ENCODE data around the gene ATG2A.

ATG2A gene

DNA sequence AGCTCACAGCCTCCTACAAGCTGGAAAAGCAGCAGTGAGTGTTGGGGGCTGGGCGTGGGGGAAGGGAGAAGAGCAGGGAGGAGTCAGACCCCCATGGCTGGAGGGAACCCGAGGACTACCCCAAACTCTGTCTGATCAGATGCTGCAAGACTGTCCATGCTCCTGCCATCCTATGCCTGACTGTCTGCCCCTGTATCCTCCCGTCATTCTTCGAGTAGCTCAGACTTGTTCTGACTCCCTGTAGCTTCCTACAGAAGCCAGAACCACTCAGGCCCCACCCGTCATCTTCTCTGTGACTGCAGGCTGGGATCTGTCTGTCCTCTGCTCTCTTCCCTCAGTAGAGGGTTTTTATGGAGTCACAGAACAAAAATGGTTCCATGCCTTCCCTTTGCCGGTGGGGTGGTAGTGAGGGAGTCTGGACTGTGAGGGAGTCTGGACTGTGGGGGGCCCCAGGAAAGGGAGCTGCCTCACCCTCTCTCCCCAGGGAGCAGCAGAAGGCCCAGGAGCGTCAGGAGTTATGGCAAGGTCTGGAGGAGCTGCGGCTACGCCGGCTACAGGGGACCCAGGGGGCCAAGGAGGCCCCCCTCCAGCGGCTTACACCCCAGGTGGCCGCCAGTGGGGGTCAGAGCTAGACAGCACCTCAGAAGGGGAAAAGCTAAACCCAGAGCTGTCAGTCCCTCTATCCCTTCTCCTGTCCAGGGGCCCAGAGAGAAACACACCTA, 16.4 kb upstream of the ATG2A start:
- DNase-seq (ENCODE audit: extremely low spot score): no peak
- CTCF ChIA-PET: interaction anchor here (0.8 to 1.7 kb wide), 3 partner anchors 40 to 89 kb away, joined by 3 to 5 read pairs (median 3); partner anchors contain the start of genes ARL2 and CDC42BPG
- POLR2A ChIA-PET: interaction anchor here (0.5 kb wide), 1 partner anchor 210 kb away, joined by 4 read pairs; the partner anchor contains the start of gene NRXN2

DNA sequence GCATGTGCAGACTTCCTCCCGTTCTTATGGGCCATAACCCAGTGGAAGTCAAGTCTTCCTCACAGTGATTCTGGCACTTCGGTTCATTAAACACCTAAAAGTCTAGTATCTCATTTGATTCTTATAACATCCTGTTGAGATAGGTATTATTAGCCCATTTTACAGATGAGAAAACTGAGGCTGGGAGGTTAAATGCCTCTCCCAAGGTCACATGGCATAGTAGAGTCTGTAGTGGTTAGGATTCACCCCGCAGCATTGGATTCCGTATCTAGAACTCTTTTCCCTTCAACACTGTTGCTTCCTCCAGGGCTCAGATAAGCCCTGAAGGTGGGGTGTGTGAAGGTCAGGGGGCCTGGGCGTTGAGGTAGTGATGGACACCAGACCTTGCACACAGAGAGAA, 15.3 kb upstream of the ATG2A start:
- TF ChIP-seq, protein P1, sequence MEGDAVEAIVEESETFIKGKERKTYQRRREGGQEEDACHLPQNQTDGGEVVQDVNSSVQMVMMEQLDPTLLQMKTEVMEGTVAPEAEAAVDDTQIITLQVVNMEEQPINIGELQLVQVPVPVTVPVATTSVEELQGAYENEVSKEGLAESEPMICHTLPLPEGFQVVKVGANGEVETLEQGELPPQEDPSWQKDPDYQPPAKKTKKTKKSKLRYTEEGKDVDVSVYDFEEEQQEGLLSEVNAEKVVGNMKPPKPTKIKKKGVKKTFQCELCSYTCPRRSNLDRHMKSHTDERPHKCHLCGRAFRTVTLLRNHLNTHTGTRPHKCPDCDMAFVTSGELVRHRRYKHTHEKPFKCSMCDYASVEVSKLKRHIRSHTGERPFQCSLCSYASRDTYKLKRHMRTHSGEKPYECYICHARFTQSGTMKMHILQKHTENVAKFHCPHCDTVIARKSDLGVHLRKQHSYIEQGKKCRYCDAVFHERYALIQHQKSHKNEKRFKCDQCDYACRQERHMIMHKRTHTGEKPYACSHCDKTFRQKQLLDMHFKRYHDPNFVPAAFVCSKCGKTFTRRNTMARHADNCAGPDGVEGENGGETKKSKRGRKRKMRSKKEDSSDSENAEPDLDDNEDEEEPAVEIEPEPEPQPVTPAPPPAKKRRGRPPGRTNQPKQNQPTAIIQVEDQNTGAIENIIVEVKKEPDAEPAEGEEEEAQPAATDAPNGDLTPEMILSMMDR (IDR thresholded peaks at IDR 0.05; ENCODE audit: control extremely low read depth, extremely low read depth, low read depth, missing control alignments): no peak
- no peak for DNase-seq (ENCODE audit: extremely low spot score)
- ChIA-PET POLR2A (no interaction called here), CTCF (interaction anchor here (1.2 kb wide), 1 partner anchor 12 kb away, joined by 4 read pairs; no protein-coding TSS in a partner anchor)

More for the DNA sequence above, 16.4 kb upstream of the ATG2A start:
- TF ChIP-seq, protein P1 (IDR thresholded peaks at IDR 0.05; ENCODE audit: control extremely low read depth, extremely low read depth, low read depth, missing control alignments): no peak

DNA sequence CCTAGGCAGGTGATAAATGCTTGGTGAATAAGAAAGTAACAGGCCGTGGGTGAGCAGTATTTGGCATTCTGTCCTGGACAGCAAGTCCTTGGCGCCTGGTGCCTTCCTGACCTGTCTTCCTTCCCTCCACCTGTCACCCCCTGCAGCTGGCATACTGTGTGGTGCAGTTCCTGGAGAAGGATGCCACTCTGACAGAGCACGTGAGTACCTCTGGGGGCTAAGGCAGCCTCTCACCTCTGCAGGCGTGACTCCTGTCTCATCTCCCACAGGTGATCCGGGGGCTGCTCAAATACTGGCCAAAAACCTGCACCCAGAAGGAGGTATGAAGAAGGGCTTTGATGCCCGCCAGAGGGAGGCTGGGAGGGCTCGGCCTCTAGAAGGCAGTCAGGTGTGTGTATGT, 14.3 kb upstream of the ATG2A start:
- POLR2A ChIA-PET: interaction anchor here (0.6 kb wide), 1 partner anchor 239 kb away, joined by 3 read pairs; no protein-coding TSS in a partner anchor
- no peak for DNase-seq (ENCODE audit: extremely low spot score)
- CTCF ChIA-PET: interaction anchor here (1.2 kb wide), 1 partner anchor 13 kb away, joined by 4 read pairs; no protein-coding TSS in a partner anchor
- TF ChIP-seq, protein P1 (IDR thresholded peaks at IDR 0.05; ENCODE audit: control extremely low read depth, extremely low read depth, low read depth, missing control alignments): no peak

DNA sequence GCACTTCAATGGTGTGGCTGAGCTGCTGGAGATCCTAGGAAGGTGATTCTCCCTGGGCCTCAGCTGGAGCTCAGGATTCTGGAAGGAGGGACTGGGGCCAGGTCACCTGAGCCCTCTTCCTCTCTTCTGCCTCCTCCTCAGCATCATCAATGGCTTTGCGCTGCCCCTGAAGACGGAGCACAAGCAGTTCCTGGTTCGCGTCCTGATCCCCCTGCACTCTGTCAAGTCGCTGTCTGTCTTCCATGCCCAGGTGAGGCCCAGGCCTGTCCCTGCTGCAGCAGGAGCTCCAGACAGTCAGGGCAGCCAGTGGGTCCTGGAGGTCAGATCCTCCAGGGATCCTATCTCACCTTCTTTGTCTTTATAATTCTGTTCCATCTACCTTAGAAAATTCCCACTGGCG, 13.3 kb upstream of the ATG2A start:
- TF ChIP-seq, protein P1 (IDR thresholded peaks at IDR 0.05; ENCODE audit: control extremely low read depth, extremely low read depth, low read depth, missing control alignments): no peak
- DNase-seq (ENCODE audit: extremely low spot score): peak; percentile 6
- CTCF ChIA-PET: interaction anchor here (1.0 to 1.2 kb wide), 3 partner anchors 33 to 44 kb away, joined by 3 to 4 read pairs (median 3); no protein-coding TSS in a partner anchor
- POLR2A ChIA-PET: no interaction called here

DNA sequence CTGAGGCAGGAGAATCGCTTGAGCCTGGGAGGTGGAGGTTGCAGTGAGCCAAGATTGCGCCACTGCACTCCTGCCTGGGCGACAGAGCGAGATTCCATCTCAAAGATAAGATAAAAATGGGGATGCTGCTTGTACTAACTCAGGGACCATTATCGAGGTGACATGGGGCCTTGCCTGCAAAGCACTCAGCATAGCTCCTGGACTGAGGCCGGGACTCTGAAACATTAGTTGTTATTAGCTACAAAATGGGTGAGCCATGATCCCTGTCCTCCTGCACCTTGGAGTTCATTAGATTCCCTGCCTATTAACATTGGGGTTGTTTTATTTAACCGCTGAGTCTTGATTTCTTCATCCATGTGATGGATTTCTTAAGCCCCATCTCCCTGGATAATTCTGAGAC, 12.6 kb upstream of the ATG2A start:
- ChIA-PET POLR2A (no interaction called here), CTCF (interaction anchor here (1.2 kb wide), 3 partner anchors 12 to 37 kb away, joined by 3 to 4 read pairs (median 3); no protein-coding TSS in a partner anchor)
- TF ChIP-seq, protein P1 (IDR thresholded peaks at IDR 0.05; ENCODE audit: control extremely low read depth, extremely low read depth, low read depth, missing control alignments): no peak
- DNase-seq (ENCODE audit: extremely low spot score): no peak

DNA sequence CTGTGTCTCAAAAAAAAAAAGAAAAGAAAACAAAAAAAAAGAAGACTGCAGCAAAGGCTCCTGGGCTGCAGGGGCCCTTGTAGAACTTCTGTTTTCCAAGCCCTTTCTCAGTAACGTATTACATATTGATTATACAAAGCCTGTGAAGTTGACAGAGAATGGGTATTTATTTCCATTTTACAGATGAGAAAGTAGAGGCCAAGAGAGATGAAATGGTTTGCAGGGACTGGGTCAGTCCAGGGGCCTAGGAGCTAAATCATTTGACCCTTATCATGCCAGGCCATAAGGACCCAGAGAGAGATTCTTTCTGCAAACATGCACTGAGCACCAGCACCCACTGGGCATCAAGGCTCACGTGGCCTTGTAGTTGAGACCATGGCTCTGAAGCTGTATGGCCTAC, 11.9 kb upstream of the ATG2A start:
- POLR2A ChIA-PET: no interaction called here
- CTCF ChIA-PET: interaction anchor here (1.0 to 1.2 kb wide), 3 partner anchors 11 to 86 kb away, joined by 3 to 4 read pairs (median 4); no protein-coding TSS in a partner anchor
- TF ChIP-seq, protein P1 (IDR thresholded peaks at IDR 0.05; ENCODE audit: control extremely low read depth, extremely low read depth, low read depth, missing control alignments): no peak
- DNase-seq (ENCODE audit: extremely low spot score): no peak

Data from GM10248 (cell line).